ENCODE data around the gene RAE1.

DNA sequence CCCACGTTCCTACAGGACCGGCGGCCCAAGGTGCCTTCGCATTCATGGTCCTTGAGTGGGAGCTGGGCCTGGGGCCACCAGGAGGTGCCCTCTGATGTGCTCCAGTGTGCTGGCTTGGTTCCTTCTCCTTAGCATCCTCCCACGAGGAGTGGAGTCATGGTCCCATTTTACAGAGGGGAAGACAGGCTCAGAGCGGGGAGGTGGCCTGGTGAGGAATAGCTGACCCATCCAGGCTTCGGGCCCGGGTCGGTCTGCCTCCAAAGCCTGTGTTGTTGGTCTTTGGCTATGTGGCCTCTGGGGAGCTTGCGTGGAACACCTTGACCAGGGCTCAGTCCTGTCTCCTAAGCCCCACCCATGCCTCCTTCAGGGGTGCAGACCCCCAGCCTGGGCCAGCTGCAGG lies 62.9 kb downstream of the RAE1 start:
- TF ChIP-seq POLR2AphosphoS5 (IDR thresholded peaks at IDR 0.05; ENCODE audit: low read depth, low read length): no peak
- TF ChIP-seq POLR2A (IDR thresholded peaks at IDR 0.05; ENCODE audit: low read depth, low read length): no peak
- no peak for TF ChIP-seq TAF1 (IDR thresholded peaks at IDR 0.05; ENCODE audit: borderline replicate concordance, low read depth, low read length)
